CD1c-positive myeloid dendritic cell (primary cell): ENCODE measurements around the gene FAM3B.

ENCODE experiments used
- DNase-seq: peaks from one replicate; pipeline ENCODE4 v3.0.0-alpha.2; 2016; ENCODE audit errors: extremely low spot score

The FAM3B gene

DNA sequence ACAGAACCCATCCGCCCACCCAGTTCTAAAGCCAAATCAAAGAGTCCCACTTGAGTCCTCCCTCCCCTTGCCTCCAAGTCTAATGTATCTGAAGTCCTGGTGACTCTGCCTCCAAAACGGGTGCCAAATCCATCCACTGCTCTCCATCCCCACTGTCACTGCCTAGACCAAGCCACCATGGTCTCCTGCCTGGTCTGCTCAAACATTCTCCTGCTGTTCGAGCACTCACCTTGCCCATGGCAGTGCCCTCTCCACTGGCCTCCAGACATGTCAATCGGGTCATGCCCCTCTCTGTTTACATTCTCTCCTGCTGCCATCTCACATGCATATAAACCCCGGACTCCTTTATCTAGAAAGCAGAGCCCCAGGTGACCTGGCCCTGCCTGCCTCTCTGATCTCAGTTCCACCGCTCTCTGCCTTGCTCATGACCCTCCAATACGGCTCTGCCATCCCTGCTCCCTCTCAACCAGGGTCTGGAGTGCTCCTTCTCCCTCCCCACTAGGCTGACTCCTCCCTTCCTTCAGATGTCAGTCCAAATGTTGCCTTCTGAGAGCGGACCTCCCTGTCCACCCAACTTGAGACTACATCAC is 77.4 kb downstream of the FAM3B start:
- DNase-seq: no peak

DNA sequence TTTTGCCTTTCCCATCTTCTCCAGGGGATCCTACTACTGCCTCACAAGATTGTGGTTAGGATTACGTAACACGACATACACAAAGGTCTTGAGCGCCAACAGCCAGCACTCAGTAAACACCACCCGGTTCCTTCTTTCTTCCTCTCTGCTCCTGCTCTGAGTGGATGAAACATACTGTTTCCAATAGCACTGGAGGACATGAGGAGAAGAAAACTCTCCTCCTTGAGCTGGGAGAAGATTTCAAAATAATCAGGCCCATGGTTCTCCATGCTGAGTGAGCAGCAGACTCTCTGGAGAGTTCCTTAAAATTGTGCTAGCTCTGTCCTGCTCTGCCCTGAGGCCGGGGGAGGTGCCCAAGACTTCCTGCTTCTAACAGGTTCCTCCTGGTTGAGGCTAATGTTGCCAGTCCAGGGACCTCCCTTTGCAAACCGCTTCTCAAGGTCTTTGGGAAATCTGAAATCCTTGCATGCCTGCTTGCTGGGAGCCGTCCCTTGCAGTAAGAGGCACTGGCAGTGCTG is 80.0 kb downstream of the FAM3B start:
- DNase-seq: peak; percentile 81

- peak; percentile 34 for DNase-seq
Measured at GRCh38 chr21:41397471-41397891, 80.9 kb downstream of the FAM3B start.

DNA sequence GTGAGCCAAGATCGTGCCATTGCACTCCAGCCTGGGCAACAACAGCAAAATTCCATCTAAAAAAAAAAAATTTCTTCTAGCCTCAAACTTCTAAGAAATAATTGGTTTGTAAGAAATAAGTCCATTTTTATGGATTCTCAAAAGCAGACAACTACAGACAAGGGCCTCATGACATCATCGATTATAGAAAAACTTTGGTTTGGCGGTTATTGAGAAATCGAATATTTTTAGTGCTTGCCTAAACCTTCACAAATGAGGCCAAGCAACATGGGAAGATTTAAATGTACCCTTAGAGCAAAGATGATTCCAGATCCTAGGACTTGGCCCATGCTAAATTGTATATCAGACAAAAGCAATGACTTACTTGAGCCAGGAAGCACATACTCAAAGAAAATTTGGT is 81.7 kb downstream of the FAM3B start:
- DNase-seq: no peak

DNA sequence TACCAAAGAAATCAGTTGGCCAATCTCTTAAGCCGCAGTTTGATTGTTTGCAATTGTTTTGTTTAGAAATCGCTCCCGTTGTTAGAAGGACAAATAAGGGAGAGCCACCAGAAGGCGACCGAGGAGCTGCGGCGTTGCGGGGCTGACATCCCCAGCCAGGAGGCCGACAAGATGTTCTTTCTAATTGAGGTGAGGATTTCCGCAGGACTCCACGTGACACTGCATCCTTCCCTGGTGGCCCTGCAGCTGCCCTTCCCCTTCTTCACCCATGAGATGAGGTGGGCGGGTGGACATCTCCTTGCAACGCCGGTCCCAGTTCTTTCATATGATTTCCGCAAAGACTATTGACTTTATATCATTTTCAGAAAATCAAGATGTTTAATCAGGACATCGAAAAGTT is 82.2 kb downstream of the FAM3B start:
- DNase-seq: no peak

GRCh38 chr21:41399246-41399800 is 82.7 kb downstream of the FAM3B start:
- no peak for DNase-seq

DNA sequence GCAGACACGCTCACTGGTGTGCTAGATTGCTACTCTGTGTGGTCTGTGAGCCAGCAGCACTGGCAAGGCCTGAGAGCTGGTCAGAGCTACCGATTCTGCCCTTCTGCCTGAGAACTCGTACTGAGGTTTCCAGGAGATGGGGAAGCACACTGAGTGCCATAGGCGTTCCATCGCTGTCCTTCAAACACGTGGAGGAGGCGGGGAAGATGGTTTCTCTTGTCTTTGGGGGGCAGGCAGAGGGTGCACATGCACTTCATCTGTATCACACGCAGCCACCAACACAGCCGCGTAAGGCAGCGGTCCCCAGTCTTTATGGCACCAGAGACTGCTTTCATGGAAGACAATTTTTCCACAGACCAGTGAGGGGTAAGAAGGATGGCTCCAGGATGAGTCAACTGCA is 85.6 kb downstream of the FAM3B start:
- DNase-seq: no peak

GRCh38 chr21:41402796-41403195 is 86.2 kb downstream of the FAM3B start:
- DNase-seq: no peak

- no peak for DNase-seq
Measured at GRCh38 chr21:41403331-41403730, 86.7 kb downstream of the FAM3B start.

- no peak for DNase-seq
Measured at GRCh38 chr21:41403966-41404365, 87.4 kb downstream of the FAM3B start.

- peak; percentile 37 for DNase-seq
Measured at GRCh38 chr21:41405321-41405720, 88.7 kb downstream of the FAM3B start.

DNA sequence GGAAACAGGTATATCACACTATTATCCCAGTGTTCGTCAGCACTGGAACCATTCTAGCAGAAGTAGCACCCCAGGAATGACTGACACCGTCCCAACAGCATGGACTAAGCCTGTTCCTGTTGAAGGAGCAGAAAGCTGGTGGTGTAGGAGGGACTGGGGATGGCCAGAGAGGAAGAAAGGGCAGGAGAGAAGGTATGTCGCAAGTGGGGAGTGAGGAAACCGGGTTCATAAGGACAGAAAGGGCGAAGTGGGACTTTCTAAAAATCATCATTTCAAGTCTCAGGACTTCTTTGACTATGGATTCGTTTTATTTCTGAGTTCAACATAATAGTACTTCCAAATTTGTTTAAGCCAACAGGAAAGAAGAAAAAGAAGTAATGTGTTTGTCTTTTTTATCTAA is 89.7 kb downstream of the FAM3B start:
- peak; percentile 72 for DNase-seq
